ENCODE data around the gene FGF3.

Gene FGF3

GRCh38 chr11:69825037-69825834 is 6.0 kb upstream of the FGF3 start:
- DNase-seq (ENCODE audit: low read depth in 2 of 2, low spot score in 1 of 2) = no peak

GRCh38 chr11:69823641-69824265 is 4.5 kb upstream of the FGF3 start:
- DNase-seq (ENCODE audit: low read depth in 2 of 2, low spot score in 1 of 2) = no peak

- DNase-seq (ENCODE audit: low read depth in 2 of 2, low spot score in 1 of 2) = no peak
These were observed 3.7 kb upstream of the FGF3 start for GRCh38 chr11:69822676-69823494.

- no peak for DNase-seq (ENCODE audit: low read depth in 2 of 2, low spot score in 1 of 2)
These were observed 2.4 kb upstream of the FGF3 start for GRCh38 chr11:69821511-69822040.

DNA sequence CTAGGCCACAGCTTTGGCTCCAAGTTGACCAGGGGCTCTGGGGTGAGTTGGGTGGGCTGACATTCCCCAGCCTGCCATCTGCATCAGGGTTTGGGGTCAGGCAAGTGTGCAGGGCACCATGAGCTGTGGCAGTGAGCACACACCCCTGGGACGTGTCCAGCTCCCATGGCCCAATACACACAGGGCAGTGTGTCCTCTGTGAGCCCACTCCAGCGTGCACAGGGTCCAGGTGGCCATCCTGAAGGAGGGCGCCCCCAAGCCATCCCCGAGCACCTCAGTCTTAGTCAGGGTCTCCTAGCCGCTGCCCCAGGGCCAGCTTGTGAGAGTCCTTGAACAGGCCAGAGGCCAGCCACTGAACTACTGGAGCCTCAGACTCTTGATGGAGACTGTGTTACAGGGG is 1.2 kb upstream of the FGF3 start:
- DNase-seq (ENCODE audit: low read depth in 2 of 2, low spot score in 1 of 2) = no peak

DNA sequence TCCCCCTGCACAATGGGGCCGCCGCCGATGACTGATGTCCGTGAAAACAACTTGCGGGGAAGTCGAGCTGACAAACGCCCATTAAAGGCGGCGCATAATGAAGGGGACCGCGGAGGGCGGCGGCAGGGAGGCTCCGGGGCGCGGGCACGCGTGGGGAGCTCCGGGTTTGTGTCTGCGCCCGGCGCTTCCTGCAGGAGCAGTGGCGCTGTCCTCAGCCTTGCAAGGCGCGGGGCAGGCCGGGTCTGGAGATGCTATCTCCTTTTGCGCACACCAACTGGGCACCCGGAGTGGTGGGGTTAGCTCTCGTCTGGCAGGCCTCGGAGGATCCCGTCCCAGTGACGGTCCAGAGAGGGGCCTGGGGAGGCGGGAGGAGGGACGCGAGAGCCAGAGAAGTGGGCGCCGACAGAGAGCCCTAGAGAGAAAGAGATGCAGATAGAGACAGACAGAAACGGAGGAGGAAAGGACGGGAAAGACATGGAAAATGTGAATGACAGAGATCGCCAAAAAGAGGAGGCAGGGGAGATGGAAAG is 390 bp upstream of the FGF3 start:
- no peak for DNase-seq (ENCODE audit: low read depth in 2 of 2, low spot score in 1 of 2)

DNA sequence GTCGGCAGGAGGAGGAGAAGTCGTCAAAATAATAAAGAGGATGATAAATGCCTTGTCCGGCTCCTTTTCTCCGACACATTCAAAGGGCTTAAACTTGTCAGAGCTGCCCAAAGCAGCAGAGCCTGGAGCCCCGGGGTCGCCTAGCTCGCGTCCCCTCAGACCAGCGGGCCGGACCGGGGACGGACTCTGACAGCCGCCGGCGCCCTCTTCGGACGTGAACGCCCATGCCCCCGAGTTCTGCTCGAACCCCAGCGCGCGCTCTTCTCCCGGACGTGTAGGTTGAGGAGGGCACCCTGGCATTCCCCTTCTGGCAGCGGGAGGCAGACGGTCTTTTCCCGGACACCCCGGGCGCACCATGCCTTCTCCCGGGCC is 999 bp downstream of the FGF3 start:
- DNase-seq (ENCODE audit: low read depth in 2 of 2, low spot score in 1 of 2) = no peak

GRCh38 chr11:69817265-69818230 is 1.7 kb downstream of the FGF3 start:
- no peak for DNase-seq (ENCODE audit: low read depth in 2 of 2, low spot score in 1 of 2)

GRCh38 chr11:69816671-69817070 is 2.5 kb downstream of the FGF3 start:
- DNase-seq (ENCODE audit: low read depth in 2 of 2, low spot score in 1 of 2) = no peak

GRCh38 chr11:69815973-69816372 is 3.2 kb downstream of the FGF3 start:
- no peak for DNase-seq (ENCODE audit: low read depth in 2 of 2, low spot score in 1 of 2)

DNA sequence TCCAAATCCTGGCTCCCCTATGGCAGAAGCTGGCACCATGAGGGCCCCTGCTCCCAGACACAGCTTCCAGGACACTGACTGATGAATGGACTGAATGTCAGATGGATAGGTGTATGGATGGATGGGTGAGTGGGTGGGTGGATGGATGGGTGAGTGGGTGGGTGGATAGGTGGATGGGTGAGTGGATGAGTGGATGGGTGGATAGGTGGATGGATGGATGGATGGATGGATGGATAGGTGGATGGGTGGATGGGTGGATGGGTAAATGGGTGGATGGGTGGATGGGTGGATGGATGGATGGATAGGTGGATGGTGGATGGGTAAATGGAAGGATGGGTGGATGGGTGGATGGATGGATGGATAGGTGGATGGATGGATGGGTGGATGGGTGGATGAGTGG is 4.3 kb downstream of the FGF3 start:
- DNase-seq (ENCODE audit: low read depth in 2 of 2, low spot score in 1 of 2) = no peak

DNA sequence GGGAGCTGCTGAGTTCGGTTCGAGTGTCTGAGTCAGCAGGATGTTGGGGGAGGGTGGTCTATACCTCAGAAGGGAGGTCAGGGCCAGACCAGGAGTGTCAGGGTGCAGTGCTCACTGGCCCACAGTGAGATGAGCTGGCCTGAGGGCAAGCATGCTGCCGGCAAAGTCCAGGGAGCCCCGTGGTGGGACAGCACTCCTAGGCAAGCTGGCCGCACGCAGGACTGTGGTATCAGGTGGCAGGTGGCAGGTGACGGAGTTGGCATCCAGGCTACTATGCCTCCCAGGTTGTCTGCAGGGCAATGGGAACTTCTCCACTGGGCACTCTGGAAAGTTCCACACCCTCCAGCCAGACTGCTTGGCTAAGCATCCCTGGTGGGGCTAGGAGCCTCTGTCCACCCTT is 4.8 kb downstream of the FGF3 start:
- no peak for DNase-seq (ENCODE audit: low read depth in 2 of 2, low spot score in 1 of 2)

DNA sequence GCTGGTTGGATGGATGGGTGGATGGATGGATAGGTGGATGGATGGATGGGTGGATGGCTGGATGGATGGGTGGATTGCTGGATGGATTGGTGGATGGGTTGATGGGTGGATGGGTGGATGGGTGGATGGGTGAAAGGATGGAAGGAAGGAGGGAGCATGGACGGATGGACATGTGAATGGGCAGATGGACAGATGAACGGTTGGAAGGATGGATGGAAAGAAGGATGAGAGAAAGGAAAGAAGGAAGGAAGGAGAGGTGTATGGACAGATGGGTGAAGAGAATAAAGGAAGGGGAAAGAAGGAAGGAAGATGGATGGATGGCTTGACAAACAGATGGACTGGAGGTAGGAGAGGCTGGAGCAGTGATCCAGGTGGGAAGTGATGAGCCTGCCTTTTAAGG is 5.4 kb downstream of the FGF3 start:
- DNase-seq (ENCODE audit: low read depth in 2 of 2, low spot score in 1 of 2) = no peak

- no peak for DNase-seq (ENCODE audit: low read depth in 2 of 2, low spot score in 1 of 2)
These were observed 6.3 kb downstream of the FGF3 start for GRCh38 chr11:69812946-69813345.

DNA sequence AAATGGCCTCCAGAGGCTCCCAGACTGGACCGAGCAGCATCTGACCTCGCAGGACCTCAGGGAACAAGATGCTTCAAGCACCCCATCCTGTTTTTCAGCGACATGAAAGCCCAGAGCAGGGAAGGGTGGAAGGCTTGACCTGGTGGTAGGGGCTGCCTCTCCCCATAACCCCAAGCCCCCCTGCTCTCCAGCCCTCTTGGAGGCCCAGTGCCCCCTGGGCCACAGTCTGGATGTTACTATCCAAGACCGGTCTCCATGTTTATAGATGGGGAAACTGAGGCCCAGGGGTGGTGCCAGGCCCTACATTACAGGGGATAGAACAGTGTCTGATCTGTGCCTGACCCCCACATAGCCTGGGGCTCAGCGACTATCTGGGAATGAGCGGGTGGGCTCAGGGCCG is 7.0 kb downstream of the FGF3 start:
- DNase-seq (ENCODE audit: low read depth in 2 of 2, low spot score in 1 of 2) = no peak

DNA sequence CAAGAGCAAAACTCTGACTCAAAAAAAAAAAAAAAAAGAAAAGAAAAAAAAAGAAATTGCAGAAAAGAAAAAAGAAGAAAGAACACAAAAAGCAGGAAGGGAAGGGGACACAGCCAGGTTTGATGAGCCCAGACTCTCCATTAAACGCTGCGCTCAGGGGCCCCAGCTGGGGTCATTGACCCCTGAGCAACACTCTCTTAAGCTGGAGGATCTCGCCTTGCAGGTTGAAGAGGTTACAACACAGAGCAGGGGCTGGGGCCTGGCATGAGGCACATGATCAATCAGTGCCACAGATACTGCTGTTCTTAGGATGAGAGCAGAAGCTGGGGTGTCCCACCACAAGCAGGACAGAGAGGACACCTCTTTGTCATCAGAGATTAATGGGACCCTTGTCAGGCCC is 7.8 kb downstream of the FGF3 start:
- DNase-seq (ENCODE audit: low read depth in 2 of 2, low spot score in 1 of 2) = no peak

DNA sequence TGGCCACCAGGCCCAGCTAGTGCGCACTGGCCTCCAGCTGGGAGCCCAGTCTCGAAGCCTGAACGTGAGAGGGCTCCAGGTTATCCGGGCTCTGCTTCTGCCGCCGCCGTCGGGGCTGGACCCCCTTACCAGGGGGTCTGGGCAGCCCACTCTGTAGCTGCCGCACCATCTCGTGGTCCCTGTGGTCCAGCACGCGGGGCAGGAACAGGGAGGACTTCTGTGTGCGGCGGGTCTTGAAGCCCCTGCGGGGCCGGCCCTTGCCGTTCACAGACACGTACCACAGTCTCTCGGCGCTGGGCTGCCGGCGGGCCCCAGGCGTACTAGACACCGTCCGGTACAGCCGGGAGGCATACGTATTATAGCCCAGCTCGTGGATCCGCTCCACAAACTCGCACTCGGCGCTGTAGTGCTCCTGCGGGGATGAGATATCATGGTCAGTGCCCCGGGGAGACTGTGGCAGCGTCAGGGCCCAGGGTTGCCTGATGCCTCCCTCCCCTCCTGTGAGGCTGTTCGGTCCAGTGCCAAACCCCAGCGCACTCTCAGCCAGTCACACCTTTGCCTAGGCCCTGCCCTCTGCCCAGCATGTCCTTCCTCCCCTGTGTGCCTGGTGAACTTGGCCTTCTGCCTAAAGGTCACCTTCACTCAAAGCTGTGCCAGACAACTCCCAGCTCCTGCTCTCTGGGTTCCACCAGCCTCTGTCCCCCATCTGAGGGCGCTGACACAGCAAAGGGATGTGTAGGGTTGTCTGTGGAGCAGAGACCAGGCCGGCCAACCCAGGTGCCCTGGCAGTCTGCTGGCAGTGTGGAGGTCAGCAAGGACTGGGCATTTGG is 8.7 kb downstream of the FGF3 start:
- DNase-seq (ENCODE audit: low read depth in 2 of 2, low spot score in 1 of 2) = no peak

DNA sequence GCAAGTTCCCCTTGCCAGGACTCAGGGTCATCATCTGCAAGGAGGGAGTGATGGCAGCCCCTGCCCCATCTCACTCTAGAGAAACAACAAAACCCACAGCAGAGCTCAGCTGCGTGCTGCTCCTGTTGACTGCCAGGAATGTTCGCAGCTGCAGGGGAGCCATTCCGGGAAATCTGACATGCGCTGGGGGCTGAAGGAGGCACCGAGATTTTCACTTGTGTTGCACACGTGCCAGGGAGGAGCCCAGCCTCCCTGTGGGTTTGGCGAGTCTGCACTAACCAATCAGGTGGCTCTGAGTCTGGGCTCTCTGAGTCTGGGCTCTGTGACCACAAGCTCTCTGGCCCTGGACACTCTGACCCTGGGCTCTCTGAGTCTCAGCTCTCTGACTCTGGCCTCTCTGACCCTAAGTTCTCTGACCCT is 10.5 kb downstream of the FGF3 start:
- DNase-seq (ENCODE audit: low read depth in 2 of 2, low spot score in 1 of 2) = no peak

GRCh38 chr11:69807106-69807815 is 12.0 kb downstream of the FGF3 start:
- no peak for DNase-seq (ENCODE audit: low read depth in 2 of 2, low spot score in 1 of 2)

All from stimulated activated CD8-positive, alpha-beta memory T cell treated with anti-CD3 and anti-CD28 coated beads, Interleukin-4, amount 100 ng/mL, for 4 hours (primary cell).